GM10248 (cell line): ENCODE data around the gene MAPT.

ENCODE experiments used
- CTCF ChIA-PET: fragments of 300-600 bp; sonication (Branson Sonifier 250); formaldehyde crosslinking; extraction: SDS; loops from one replicate; lab custom pipeline; 2021; ENCODE audit warnings: antibody characterized with exemption; lab: Yijun Ruan, JAX
- POLR2A ChIA-PET: fragments of 350-650 bp; sonication (Branson Sonifier 250); formaldehyde crosslinking; extraction: SDS; loops from one replicate; lab custom pipeline; 2020; ENCODE audit warnings: antibody characterized with exemption; lab: Yijun Ruan, JAX
- DNase-seq: peaks from one replicate; pipeline ENCODE4 v3.0.0; 2012; ENCODE audit errors: extremely low spot score
- CTCF ChIP-seq: IDR thresholded peaks from 2 replicates; pipeline ENCODE4 v1.5.1; 2012; ENCODE audit warnings: mild to moderate bottlenecking, low read depth; ENCODE audit errors: extremely low read depth, missing control alignments, control extremely low read depth

The MAPT gene

GRCh38 chr17:45867702-45868101, 26.7 kb upstream of the MAPT start:
- CTCF ChIA-PET: interaction anchor here (0.9 to 1.6 kb wide), 2 partner anchors 10 to 16 kb away, joined by 3 to 6 read pairs; no protein-coding TSS in a partner anchor
- POLR2A ChIA-PET: no interaction called here
- no peak for DNase-seq
- no peak for TF ChIP-seq CTCF

GRCh38 chr17:45868276-45868675, 26.1 kb upstream of the MAPT start:
- no peak for TF ChIP-seq CTCF
- ChIA-PET POLR2A (no interaction called here), CTCF (interaction anchor here (1.4 to 1.6 kb wide), 2 partner anchors 8 to 9 kb away, joined by 3 read pairs; no protein-coding TSS in a partner anchor)
- no peak for DNase-seq

- ChIA-PET CTCF (interaction anchor here (1.4 to 2.2 kb wide), 3 partner anchors 9 to 38 kb away, joined by 3 to 7 read pairs (median 4); no protein-coding TSS in a partner anchor), POLR2A (no interaction called here)
- no peak for DNase-seq
- no peak for TF ChIP-seq CTCF
Observed at GRCh38 chr17:45869676-45870341, 24.5 kb upstream of the MAPT start.

DNA sequence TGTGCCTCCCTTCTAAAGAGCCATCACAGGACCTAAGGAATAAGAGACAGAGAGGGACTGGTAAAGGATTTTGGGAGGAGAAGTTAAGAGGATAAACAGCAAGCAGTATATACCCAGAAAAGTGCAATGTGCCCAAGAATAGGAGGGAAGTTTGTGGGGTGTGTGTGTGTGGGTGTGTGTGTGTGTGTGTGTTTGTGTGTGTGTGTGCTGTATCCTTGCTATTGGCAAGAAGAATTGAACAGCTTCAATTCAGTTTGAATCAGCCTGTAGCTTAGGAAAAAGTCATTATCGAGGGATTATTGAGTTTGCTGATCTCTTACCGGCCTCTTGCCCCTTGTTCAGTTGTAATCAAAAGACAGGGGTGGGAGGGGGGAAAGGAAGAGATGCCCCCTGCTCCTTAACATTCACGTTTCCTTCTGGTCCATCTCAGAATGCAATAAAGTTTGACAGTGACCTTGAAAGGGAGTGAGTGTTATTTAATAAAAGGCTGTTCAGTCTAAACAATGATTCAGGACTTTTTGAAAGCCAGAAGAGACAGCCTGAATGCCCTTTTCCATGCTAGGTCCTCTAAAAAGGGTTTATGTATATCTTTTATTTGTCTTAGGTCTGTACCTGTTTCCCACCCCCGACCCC, 23.9 kb upstream of the MAPT start:
- POLR2A ChIA-PET: no interaction called here

GRCh38 chr17:45871718-45872117, 22.6 kb upstream of the MAPT start:
- POLR2A ChIA-PET: no interaction called here
- TF ChIP-seq CTCF: no peak
- CTCF ChIA-PET: interaction anchor here (1.2 kb wide), 1 partner anchor 232 kb away, joined by 3 read pairs; no protein-coding TSS in a partner anchor
- no peak for DNase-seq

More for the DNA sequence above, 23.9 kb upstream of the MAPT start:
- DNase-seq: no peak
- CTCF ChIA-PET: interaction anchor here (1.4 to 2.2 kb wide), 2 partner anchors 18 to 39 kb away, joined by 4 to 7 read pairs; no protein-coding TSS in a partner anchor
- TF ChIP-seq CTCF: no peak

DNA sequence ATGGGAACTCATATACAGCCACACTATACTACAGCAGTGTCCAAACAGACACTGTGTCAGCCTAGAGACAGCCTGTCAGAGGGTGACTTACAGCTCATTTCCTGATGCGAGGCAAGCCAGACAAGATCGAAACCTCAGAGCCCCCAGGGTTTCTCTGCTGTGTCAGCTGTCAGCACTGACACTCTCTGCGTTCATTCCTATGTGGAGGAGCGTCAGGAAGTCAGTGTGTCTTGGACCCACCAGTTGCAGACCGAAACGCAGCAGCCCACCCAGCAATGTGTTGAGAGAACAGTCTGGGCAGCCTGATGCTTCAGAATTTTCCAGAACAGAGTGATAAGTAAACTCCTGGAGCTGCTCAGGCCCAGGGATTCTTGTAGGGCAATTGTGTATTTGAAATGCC, 20.6 kb upstream of the MAPT start:
- no peak for DNase-seq
- CTCF ChIA-PET: interaction anchor here (1.0 to 1.9 kb wide), 2 partner anchors 20 to 22 kb away, joined by 4 to 5 read pairs; no protein-coding TSS in a partner anchor
- POLR2A ChIA-PET: no interaction called here
- no peak for TF ChIP-seq CTCF
